IPS-NIHi11 (cell line): ENCODE data around the gene HAPLN1.

Experiments used
- DNase-seq: peaks from one replicate; pipeline ENCODE4 v3.0.0; 2012; ENCODE audit warnings: mixed read lengths, low spot score

Gene HAPLN1

GRCh38 chr5:83641946-83642345 lies 78.7 kb downstream of the HAPLN1 start:
- DNase-seq = no peak

GRCh38 chr5:83639911-83640310 lies 80.7 kb downstream of the HAPLN1 start:
- no peak for DNase-seq

GRCh38 chr5:83636156-83636555 lies 84.5 kb downstream of the HAPLN1 start:
- no peak for DNase-seq

- no peak for DNase-seq
Observed at GRCh38 chr5:83633285-83633684, 87.4 kb downstream of the HAPLN1 start.

GRCh38 chr5:83632874-83633273 lies 87.8 kb downstream of the HAPLN1 start:
- no peak for DNase-seq

GRCh38 chr5:83628360-83628759 lies 92.3 kb downstream of the HAPLN1 start:
- no peak for DNase-seq

GRCh38 chr5:83614841-83615240 lies 105.8 kb downstream of the HAPLN1 start:
- DNase-seq = no peak

- peak; percentile 65 for DNase-seq
Observed at GRCh38 chr5:83608122-83608521, 112.5 kb downstream of the HAPLN1 start.

GRCh38 chr5:83595217-83595616 lies 125.4 kb downstream of the HAPLN1 start:
- peak; percentile 13 for DNase-seq

- no peak for DNase-seq
Observed at GRCh38 chr5:83590966-83591365, 129.7 kb downstream of the HAPLN1 start.

GRCh38 chr5:83589786-83590185 lies 130.9 kb downstream of the HAPLN1 start:
- DNase-seq = no peak
